Activated B cell treated with CpG ODN at 0.5 μM for 24 hours (primary cell): ENCODE results near the gene MORN4. TPM values are rescaled to one million over a fixed set of nuclear protein-coding genes. Genes with fewer than 3 reads are reported as not detected.

Source experiments
- ATAC-seq: fragments of 200-7000 bp; cut with Tn5 transposase; one replicate; pipeline ENCODE4 v1.10.0; 2021; ENCODE audit warnings: low read depth, mild to moderate bottlenecking, moderate library complexity
- CTCF ChIA-PET: fragments of 350-600 bp; sonication (Branson Sonifier 250); formaldehyde crosslinking; loops from one replicate; lab custom pipeline; 2021; ENCODE audit warnings: antibody characterized with exemption; lab: Charles Lee
- POLR2A ChIA-PET: fragments of 350-600 bp; sonication (Branson Sonifier 250); formaldehyde crosslinking; loops from one replicate; lab custom pipeline; 2021; ENCODE audit warnings: antibody characterized with exemption; lab: Charles Lee
- DNase-seq: peaks from one replicate; pipeline ENCODE4 v3.0.0; 2022
- H3K27ac Mint-ChIP-seq: one replicate; pipeline ENCODE4 v1.8.0; 2020; ENCODE audit warnings: mixed read lengths
- H3K27me3 Mint-ChIP-seq: one replicate; pipeline ENCODE4 v1.8.0; 2021; ENCODE audit warnings: mixed read lengths
- H3K36me3 Mint-ChIP-seq: one replicate; pipeline ENCODE4 v1.8.0; 2021; ENCODE audit warnings: low read depth, mixed read lengths
- H3K4me1 Mint-ChIP-seq: one replicate; pipeline ENCODE4 v1.8.0; 2021; ENCODE audit warnings: mixed read lengths
- H3K4me3 Mint-ChIP-seq: one replicate; pipeline ENCODE4 v1.8.0; 2020; ENCODE audit warnings: mild to moderate bottlenecking, mixed read lengths
- H3K9me3 Mint-ChIP-seq: one replicate; pipeline ENCODE4 v1.8.0; 2020; ENCODE audit warnings: mixed read lengths
- CTCF ChIP-seq: fragments of 200-600 bp; IDR thresholded peaks from one replicate; pipeline ENCODE4 v1.8.0; 2022; ENCODE audit warnings: antibody characterized with exemption, mild to moderate bottlenecking
- intact Hi-C: fragments of 100-400 bp; cut with micrococcal nuclease; formaldehyde crosslinking; loops from one replicate; pipeline ENCODE4 v1.15.1; 2024
- total RNA-seq: library from RNA; stranded (reverse); gene quantifications from 2 replicates; pipeline ENCODE4 v1.2.3, GENCODE V29; 2022

MORN4 gene
- total RNA-seq, 1 donor from 2014 or later, result 2.9 TPM

- Mint-ChIP-seq H3K9me3 (no peaks in the 10 kb centered on the region), H3K4me3 (no peak overlapping the region), H3K36me3 (no peaks in the 10 kb centered on the region), H3K4me1 (no peaks in the 10 kb centered on the region), H3K27me3 (peaks cover 4% of the 10 kb centered on the region), H3K27ac (no peak overlapping the region)
- ChIA-PET CTCF (interaction anchor here (1.2 to 1.6 kb wide), 3 partner anchors 157 to 163 kb away, joined by 3 read pairs; no protein-coding TSS in a partner anchor), POLR2A (no interaction called here)
- ATAC-seq (no peak), DNase-seq (no peak)
- intact Hi-C loops, result no loop called here
- TF ChIP-seq CTCF, result no peak
Observed at GRCh38 chr10:97573672-97574071, 59.6 kb downstream of the MORN4 start.

DNA sequence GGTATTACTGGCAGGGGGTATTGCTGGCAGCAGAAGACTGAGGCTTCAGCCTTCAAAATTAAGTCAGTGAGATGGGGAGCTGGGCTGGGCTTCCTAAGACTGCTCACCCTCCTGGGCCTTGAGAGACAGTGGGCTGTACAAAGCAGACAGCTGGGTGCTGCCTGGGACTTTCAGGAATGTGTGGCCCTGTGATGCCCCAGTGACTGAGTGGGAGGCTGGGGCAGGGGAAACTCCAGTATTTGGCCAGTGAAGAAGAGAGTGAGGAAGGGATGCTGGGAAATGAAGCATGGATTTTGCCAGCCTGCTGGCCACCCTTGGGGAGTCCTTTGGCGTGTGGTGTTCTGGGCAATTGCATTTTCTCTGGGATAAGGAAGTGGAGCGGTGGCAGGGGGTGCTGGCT is 60.3 kb downstream of the MORN4 start:
- no peaks in the 10 kb centered on the region for H3K36me3 Mint-ChIP-seq
- intact Hi-C loops, result no loop called here
- H3K27ac Mint-ChIP-seq, result no peak overlapping the region
- H3K27me3 Mint-ChIP-seq, result peaks cover 4% of the 10 kb centered on the region
- H3K9me3 Mint-ChIP-seq, result no peaks in the 10 kb centered on the region
- no peak overlapping the region for H3K4me3 Mint-ChIP-seq
- ChIA-PET CTCF (interaction anchor here (1.2 to 1.6 kb wide), 2 partner anchors 160 to 163 kb away, joined by 3 read pairs; no protein-coding TSS in a partner anchor), POLR2A (no interaction called here)
- no peak for TF ChIP-seq CTCF
- no peak for DNase-seq
- no peaks in the 10 kb centered on the region for H3K4me1 Mint-ChIP-seq
- ATAC-seq, result no peak

- intact Hi-C loops, result loop anchor here (1.0 kb wide), 2 partner anchors 104 to 159 kb away; no protein-coding TSS in a partner anchor
- peak; percentile 30 for DNase-seq
- CTCF ChIA-PET, result interaction anchor here (1.0 to 2.3 kb wide), 5 partner anchors 10 to 161 kb away, joined by 3 to 9 read pairs (median 3); partner anchors contain the start of gene HOGA1
- Mint-ChIP-seq H3K36me3 (no peaks in the 10 kb centered on the region), H3K27me3 (peaks cover 4% of the 10 kb centered on the region), H3K4me1 (no peaks in the 10 kb centered on the region), H3K4me3 (no peak within 1 kb of the TSS), H3K27ac (no peak within 1 kb of the TSS), H3K9me3 (no peaks in the 10 kb centered on the region)
- peak; percentile 68 for ATAC-seq
- POLR2A ChIA-PET, result interaction anchor here (1.2 kb wide), 1 partner anchor 164 kb away, joined by 4 read pairs; the partner anchor contains the start of gene ZFYVE27
- no peak for TF ChIP-seq CTCF
Observed at GRCh38 chr10:97572214-97572989, 60.9 kb downstream of the MORN4 start, which contains the start of gene ANKRD2. Gene ANKRD2 (plus strand): TSS chr10:97572779. CDS start chr10:97572789, 10 bp downstream.

- Mint-ChIP-seq H3K27me3 (peaks cover 4% of the 10 kb centered on the region), H3K36me3 (no peaks in the 10 kb centered on the region), H3K27ac (no peak overlapping the region), H3K4me3 (no peak overlapping the region), H3K9me3 (no peaks in the 10 kb centered on the region), H3K4me1 (no peaks in the 10 kb centered on the region)
- ATAC-seq (no peak), DNase-seq (no peak)
- CTCF ChIA-PET, result interaction anchor here (0.7 to 2.3 kb wide), 6 partner anchors 10 to 470 kb away, joined by 3 to 9 read pairs (median 4); partner anchors contain the start of genes HOGA1 and ZFYVE27
- no peak for TF ChIP-seq CTCF
- intact Hi-C loops, result loop anchor here (1.0 kb wide), 2 partner anchors 105 to 160 kb away; no protein-coding TSS in a partner anchor
- POLR2A ChIA-PET, result interaction anchor here (0.5 to 1.2 kb wide), 2 partner anchors 107 to 165 kb away, joined by 4 read pairs; partner anchors contain the start of gene ZFYVE27
Observed at GRCh38 chr10:97571622-97572021, 61.7 kb downstream of the MORN4 start.
